Stimulated activated CD4-positive, alpha-beta T cell treated with anti-CD3 and anti-CD28 coated beads, Interleukin-2, amount 100 ng/mL, for 24 hours (primary cell): Measurements from ENCODE around the gene ROCK2.

Experiments
- DNase-seq, 2 donors: peaks; one replicate each; pipeline ENCODE4 v3.0.0-alpha.2; 2020

The ROCK2 gene

DNA sequence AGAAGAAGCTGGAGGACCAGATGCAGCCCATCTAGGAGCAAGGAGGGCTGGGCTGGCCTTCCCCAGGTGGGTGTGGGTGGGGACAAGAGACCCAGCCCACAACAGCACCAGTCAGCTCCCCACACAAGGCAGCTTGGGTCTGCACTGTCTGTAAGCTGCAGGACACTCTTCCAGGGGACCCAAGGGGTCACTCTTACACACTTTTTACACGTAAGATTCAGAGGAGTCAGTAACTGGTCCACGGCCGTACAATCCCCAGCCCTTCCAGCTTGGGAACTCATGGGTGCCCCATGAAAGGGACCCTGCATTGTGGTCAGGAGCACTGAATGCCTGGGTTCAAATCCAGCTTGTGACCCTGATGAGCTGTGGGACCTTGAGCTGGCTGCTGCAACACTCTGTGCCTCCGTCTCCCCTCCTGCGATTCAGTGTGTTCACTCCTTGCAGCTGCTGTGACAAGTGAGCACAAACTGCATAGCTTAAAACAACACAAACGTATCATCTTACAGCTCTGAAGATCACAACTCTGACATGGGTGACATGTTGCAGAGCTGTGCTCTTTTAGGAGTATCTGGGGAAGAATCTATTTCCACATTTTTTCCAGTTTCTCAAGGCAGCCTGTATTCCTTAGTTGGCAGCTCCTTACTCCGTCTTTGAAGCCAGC is 200.2 kb downstream of the ROCK2 start:
- DNase-seq, result no peak

- DNase-seq, result no peak
These were observed 201.4 kb downstream of the ROCK2 start for GRCh38 chr2:11142987-11143386.

GRCh38 chr2:11142330-11142729 is 202.1 kb downstream of the ROCK2 start:
- DNase-seq, result no peak

- no peak for DNase-seq
These were observed 203.1 kb downstream of the ROCK2 start for GRCh38 chr2:11141319-11141718.

DNA sequence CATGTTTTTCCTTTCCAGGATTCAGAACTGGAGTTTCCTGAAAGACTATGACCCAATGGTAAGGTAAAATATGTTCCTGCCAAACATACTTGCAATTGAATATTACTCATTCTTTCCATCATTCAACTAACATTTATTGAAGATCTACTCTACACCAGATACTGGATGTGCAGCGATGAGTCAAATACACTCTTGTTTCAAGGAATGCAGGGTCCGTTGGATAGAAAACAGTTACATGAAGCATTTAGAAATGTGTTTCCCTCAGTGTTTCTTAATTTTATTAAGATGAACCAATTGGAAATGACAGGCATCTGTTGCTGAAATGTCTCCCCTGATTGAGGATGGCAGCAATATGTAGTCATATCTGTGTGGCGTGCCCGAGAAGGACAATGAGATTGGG is 203.9 kb downstream of the ROCK2 start:
- no peak for DNase-seq

GRCh38 chr2:11134349-11134748 is 210.1 kb downstream of the ROCK2 start:
- DNase-seq, result no peak

DNA sequence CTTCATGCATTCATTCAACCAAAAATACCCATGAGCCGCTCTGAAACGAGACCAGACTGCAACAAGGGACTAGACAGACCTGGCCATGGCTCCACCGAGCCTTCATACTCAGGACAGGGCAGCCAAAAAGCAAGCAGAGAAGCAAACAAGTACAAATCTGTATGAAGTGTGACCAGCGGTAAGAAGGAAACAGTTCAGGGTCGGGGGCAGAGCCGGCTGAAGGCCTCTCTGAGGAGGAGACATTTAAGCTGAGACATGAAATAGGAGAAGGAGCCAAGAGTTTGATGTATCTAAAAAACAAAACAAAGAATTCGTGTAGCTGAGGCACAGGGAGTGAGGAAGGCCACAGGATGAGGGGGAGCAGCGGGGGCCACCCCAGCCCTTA is 210.5 kb downstream of the ROCK2 start:
- DNase-seq, result no peak

DNA sequence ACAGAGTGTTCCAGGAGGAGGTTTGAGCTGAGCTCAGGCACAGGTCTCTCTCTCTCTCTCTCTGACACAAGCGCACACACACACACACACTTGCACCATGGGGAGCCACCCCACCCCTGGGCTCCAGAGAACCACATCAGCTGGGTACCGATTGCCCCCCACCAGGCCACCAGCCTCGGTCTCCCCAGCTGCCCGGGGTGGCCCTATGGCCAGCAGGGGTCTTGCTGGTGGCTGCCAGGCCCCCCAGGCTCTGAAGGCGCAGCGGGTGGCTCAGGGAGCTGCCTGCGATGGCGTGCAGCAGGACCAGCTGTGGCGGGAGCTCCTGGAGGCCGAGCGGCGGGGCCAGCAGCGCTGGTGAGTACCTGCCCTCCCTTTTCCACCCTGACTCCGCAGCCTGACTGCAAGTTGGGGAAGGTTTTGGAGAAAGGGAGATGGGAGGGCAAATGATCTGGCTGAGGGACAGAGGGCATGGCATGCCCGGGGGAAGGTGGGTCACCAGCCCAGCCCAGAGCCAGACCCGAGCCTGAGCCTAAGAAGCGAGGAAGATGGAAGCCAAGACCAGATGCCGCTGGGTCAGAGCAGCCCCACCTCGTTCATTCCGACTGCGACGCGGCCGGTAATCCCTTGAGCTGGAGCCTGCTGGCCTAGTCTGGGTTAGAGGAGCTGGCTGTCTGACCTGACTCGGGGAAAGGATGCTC is 211.0 kb downstream of the ROCK2 start:
- DNase-seq, result no peak

GRCh38 chr2:11132036-11132671 is 212.3 kb downstream of the ROCK2 start:
- DNase-seq, result no peak

DNA sequence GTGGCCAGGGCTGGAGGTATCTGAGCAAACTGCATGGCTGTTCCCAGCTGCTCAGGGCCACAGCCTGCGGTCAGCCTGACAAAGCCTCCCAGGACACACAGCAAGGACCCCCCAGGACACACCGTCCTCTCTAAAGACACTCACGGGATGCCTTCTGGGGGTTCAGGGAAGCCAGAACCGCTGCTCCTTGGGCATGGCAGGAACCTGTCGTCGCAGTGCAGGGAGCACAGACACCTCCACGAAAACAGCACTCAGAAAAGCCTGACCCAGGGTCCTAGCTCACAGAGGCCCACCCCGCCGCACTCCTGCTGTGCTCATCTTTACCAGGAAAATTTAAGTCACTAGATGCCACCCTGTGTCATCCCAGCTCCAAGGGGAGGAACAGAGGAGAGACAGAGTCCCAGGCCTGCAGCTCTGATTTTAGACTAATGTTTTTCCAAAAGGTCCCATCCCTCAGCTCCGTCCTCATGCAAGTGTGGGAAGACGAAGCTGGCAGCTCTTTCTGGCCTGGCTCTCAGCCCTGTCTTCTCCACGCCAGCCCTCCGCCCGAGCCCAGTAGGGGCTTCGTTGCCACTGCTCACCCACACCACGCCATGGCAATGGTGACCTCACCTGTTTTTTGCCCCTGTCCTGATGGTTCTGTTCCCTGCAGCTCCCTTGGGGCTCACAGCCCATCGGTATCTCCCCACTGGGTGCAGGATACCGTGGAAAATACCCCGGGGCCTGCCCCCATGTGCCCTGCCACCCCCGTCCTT is 213.1 kb downstream of the ROCK2 start:
- DNase-seq, result no peak
